Measurements from ENCODE around the gene ZNF70.
A peak's percentile ranks its signal among the peaks of the same experiment; 100 is the strongest.
"Not testable (repeated sequence)": the region's sequence is repeated elsewhere in the genome, so short reads cannot be mapped to it uniquely, and the experiment has no call there.

Gene ZNF70

DNA sequence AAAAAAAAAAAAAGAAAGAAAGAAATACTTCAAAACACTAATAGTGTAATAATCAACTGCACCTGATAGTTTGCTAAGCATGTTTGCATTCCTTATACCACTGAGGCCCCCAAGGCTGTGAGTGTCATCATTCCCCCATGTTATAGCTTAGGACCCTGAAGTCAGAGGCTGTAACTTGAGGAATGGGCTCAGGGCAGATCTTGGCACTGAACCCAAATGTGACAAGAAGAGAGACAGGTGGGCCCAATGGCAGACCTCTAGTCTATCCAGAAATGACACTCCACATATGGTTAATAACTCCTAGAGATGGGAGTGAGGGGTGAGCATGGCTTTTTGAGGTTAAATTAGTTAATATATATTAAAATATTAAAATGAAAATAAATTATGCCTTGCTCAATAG, 13.2 kb downstream of the ZNF70 start:
- no peaks in the 10 kb centered on the region for H3K9me3 ChIP-seq (ENCODE audit: control insufficient read depth, low read length)
- no peak overlapping the region for H3K4me3 ChIP-seq (ENCODE audit: low read length)
- no peaks in the 10 kb centered on the region for H3K27me3 ChIP-seq (replicated peaks; ENCODE audit: control insufficient read depth, insufficient read depth, low read length)
- peaks cover 7% of the 10 kb centered on the region for H3K4me1 ChIP-seq (ENCODE audit: control insufficient read depth, insufficient read depth, low read length)
- no peak for DNase-seq (ENCODE audit: low read depth)
- H3K9ac ChIP-seq (ENCODE audit: low read length): no peak overlapping the region
- H3K36me3 ChIP-seq (ENCODE audit: control insufficient read depth, insufficient read depth, low read length, severe bottlenecking): no peaks in the 10 kb centered on the region

- H3K27me3 ChIP-seq (replicated peaks; ENCODE audit: control insufficient read depth, insufficient read depth, low read length); H3K9ac ChIP-seq (ENCODE audit: low read length); H3K36me3 ChIP-seq (ENCODE audit: control insufficient read depth, insufficient read depth, low read length, severe bottlenecking); H3K9me3 ChIP-seq (ENCODE audit: control insufficient read depth, low read length); DNase-seq (ENCODE audit: low read depth); H3K4me3 ChIP-seq (ENCODE audit: low read length); H3K4me1 ChIP-seq (ENCODE audit: control insufficient read depth, insufficient read depth, low read length): not testable (repeated sequence)
These were observed 22.8 kb downstream of the ZNF70 start for GRCh38 chr22:23728108-23728507.

GRCh38 chr22:23722724-23723123, 28.2 kb downstream of the ZNF70 start:
- Histone ChIP-seq H3K9ac (ENCODE audit: low read length) (no peak overlapping the region), H3K4me1 (ENCODE audit: control insufficient read depth, insufficient read depth, low read length) (no peaks in the 10 kb centered on the region), H3K36me3 (ENCODE audit: control insufficient read depth, insufficient read depth, low read length, severe bottlenecking) (no peaks in the 10 kb centered on the region), H3K27me3 (replicated peaks; ENCODE audit: control insufficient read depth, insufficient read depth, low read length) (no peaks in the 10 kb centered on the region), H3K4me3 (ENCODE audit: low read length) (no peak overlapping the region), H3K9me3 (ENCODE audit: control insufficient read depth, low read length) (no peaks in the 10 kb centered on the region)
- no peak for DNase-seq (ENCODE audit: low read depth)

DNA sequence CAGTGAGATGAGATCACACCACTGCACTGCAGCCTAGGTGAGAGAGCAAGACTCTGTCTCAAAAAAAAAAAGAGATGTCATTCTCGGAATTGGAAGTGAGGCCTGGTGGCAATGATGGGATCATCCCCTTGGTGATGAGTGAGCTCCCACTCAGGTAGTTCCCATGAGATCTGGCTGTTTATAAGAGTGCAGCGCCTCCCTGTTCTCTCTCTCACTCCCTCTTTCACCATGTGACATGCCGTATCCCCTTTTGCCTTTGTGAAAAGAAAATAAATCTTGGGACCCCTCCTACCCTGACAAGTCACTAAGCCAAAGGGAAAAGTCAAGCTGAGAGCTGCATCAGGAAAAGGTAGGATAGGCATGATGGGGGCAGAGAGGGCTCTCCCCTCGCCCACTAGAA, 28.8 kb downstream of the ZNF70 start:
- Histone ChIP-seq H3K27me3 (replicated peaks; ENCODE audit: control insufficient read depth, insufficient read depth, low read length) (no peaks in the 10 kb centered on the region), H3K4me1 (ENCODE audit: control insufficient read depth, insufficient read depth, low read length) (no peaks in the 10 kb centered on the region), H3K9ac (ENCODE audit: low read length) (no peak overlapping the region), H3K4me3 (ENCODE audit: low read length) (no peak overlapping the region), H3K9me3 (ENCODE audit: control insufficient read depth, low read length) (no peaks in the 10 kb centered on the region), H3K36me3 (ENCODE audit: control insufficient read depth, insufficient read depth, low read length, severe bottlenecking) (no peaks in the 10 kb centered on the region)
- DNase-seq (ENCODE audit: low read depth): no peak

- DNase-seq (ENCODE audit: low read depth): no peak
- Histone ChIP-seq H3K36me3 (ENCODE audit: control insufficient read depth, insufficient read depth, low read length, severe bottlenecking) (no peaks in the 10 kb centered on the region), H3K27me3 (replicated peaks; ENCODE audit: control insufficient read depth, insufficient read depth, low read length) (no peaks in the 10 kb centered on the region), H3K9ac (ENCODE audit: low read length) (no peak overlapping the region), H3K4me3 (ENCODE audit: low read length) (no peak overlapping the region), H3K4me1 (ENCODE audit: control insufficient read depth, insufficient read depth, low read length) (peaks cover 6% of the 10 kb centered on the region), H3K9me3 (ENCODE audit: control insufficient read depth, low read length) (no peaks in the 10 kb centered on the region)
These were observed 30.1 kb downstream of the ZNF70 start for GRCh38 chr22:23720855-23721254.

DNA sequence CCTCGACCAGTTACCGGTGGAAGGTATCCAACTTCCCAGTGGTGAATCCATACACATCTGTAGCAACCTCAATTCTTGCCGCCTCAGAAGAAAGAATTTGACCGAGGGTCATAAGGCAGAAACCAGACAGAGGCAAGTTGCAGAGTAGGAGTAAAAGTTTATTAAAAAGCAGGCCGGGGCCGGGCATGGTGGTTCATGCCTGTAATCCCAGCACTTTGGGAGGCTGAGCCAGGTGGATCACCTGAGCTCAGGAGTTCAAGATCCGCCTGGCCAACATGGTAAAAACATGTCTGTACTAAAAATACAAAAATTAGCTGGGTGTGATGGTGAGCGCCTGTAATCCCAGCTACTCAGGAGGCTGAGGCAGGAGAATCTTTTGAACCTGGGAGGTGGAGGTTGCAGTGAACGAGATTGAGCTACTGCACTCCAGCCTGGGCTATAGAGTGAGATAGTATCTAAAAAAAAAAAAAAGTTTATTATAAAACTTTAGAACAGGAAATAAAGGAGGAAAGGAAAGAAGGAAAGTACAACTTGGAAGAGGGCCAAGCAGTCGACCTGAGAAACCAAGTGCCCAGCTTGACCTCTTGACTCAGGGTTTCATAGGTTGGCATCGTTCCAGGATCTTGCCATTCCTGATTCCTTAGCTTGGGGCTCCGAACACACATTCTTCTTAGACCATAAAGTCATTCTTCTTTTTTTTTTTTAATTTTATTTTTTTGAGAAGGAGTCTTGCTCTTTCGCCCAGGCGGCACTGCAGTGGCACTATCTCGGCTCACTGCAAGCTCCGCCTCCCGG, 32.3 kb downstream of the ZNF70 start:
- peaks cover 10% of the 10 kb centered on the region for H3K36me3 ChIP-seq (ENCODE audit: control insufficient read depth, insufficient read depth, low read length, severe bottlenecking)
- H3K9ac ChIP-seq (ENCODE audit: low read length): no peak overlapping the region
- H3K9me3 ChIP-seq (ENCODE audit: control insufficient read depth, low read length): no peaks in the 10 kb centered on the region
- DNase-seq (ENCODE audit: low read depth): no peak
- no peaks in the 10 kb centered on the region for H3K27me3 ChIP-seq (replicated peaks; ENCODE audit: control insufficient read depth, insufficient read depth, low read length)
- H3K4me3 ChIP-seq (ENCODE audit: low read length): no peak overlapping the region
- peaks cover 6% of the 10 kb centered on the region for H3K4me1 ChIP-seq (ENCODE audit: control insufficient read depth, insufficient read depth, low read length)

- peaks cover 6% of the 10 kb centered on the region for H3K4me1 ChIP-seq (ENCODE audit: control insufficient read depth, insufficient read depth, low read length)
- peaks cover 17% of the 10 kb centered on the region for H3K36me3 ChIP-seq (ENCODE audit: control insufficient read depth, insufficient read depth, low read length, severe bottlenecking)
- peak; percentile 93 for DNase-seq (ENCODE audit: low read depth)
- H3K9ac ChIP-seq (ENCODE audit: low read length): peak overlapping the region; percentile 92
- no peaks in the 10 kb centered on the region for H3K27me3 ChIP-seq (replicated peaks; ENCODE audit: control insufficient read depth, insufficient read depth, low read length)
- peak overlapping the region; percentile 92 for H3K4me3 ChIP-seq (ENCODE audit: low read length)
- H3K9me3 ChIP-seq (ENCODE audit: control insufficient read depth, low read length): no peaks in the 10 kb centered on the region
These were observed 33.8 kb downstream of the ZNF70 start for GRCh38 chr22:23716811-23717801.

DNA sequence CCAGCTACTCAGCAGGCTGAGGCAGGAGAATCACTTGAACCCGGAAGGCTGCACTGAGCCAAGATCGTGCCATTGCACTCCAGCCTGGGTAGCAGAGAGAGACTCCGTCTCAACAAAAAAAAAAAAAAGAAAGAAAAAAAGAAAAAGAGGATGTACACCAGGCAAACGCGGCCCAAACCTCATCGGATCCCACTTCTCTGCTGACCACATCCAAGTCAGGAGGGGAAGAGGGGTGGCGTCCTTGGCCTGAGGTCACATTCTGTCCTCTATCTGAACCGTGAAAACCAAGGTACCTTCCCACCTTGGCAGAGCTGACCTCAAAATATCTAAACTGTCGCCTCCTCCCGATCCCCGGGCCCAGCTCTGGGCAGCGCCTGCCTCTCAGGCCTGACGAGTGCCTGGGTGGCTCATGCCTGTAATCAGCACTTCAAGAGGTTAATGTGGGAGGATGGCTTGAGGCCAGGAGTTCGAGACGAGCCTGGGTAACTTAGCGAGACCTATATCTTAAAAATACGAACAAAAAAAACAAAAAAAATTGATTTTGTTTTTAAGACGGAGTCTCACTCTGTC, 35.0 kb downstream of the ZNF70 start:
- Histone ChIP-seq H3K9me3 (ENCODE audit: control insufficient read depth, low read length) (no peaks in the 10 kb centered on the region), H3K4me3 (ENCODE audit: low read length) (peak overlapping the region; percentile 92), H3K9ac (ENCODE audit: low read length) (peak overlapping the region; percentile 92), H3K27me3 (replicated peaks; ENCODE audit: control insufficient read depth, insufficient read depth, low read length) (no peaks in the 10 kb centered on the region), H3K4me1 (ENCODE audit: control insufficient read depth, insufficient read depth, low read length) (peaks cover 6% of the 10 kb centered on the region), H3K36me3 (ENCODE audit: control insufficient read depth, insufficient read depth, low read length, severe bottlenecking) (peaks cover 26% of the 10 kb centered on the region)
- no peak for DNase-seq (ENCODE audit: low read depth)

GRCh38 chr22:23714596-23715578, 36.0 kb downstream of the ZNF70 start:
- H3K9ac ChIP-seq (ENCODE audit: low read length): no peak overlapping the region
- peaks cover 35% of the 10 kb centered on the region for H3K36me3 ChIP-seq (ENCODE audit: control insufficient read depth, insufficient read depth, low read length, severe bottlenecking)
- DNase-seq (ENCODE audit: low read depth): no peak
- no peak overlapping the region for H3K4me3 ChIP-seq (ENCODE audit: low read length)
- no peaks in the 10 kb centered on the region for H3K9me3 ChIP-seq (ENCODE audit: control insufficient read depth, low read length)
- H3K4me1 ChIP-seq (ENCODE audit: control insufficient read depth, insufficient read depth, low read length): peaks cover 6% of the 10 kb centered on the region
- no peaks in the 10 kb centered on the region for H3K27me3 ChIP-seq (replicated peaks; ENCODE audit: control insufficient read depth, insufficient read depth, low read length)

- Histone ChIP-seq H3K36me3 (ENCODE audit: control insufficient read depth, insufficient read depth, low read length, severe bottlenecking) (peaks cover 44% of the 10 kb centered on the region), H3K27me3 (replicated peaks; ENCODE audit: control insufficient read depth, insufficient read depth, low read length) (no peaks in the 10 kb centered on the region), H3K9ac (ENCODE audit: low read length) (no peak overlapping the region)
These were observed 37.0 kb downstream of the ZNF70 start for GRCh38 chr22:23713696-23714595.

More at GRCh38 chr22:23713696-23714595, 37.0 kb downstream of the ZNF70 start:
- no peak for DNase-seq (ENCODE audit: low read depth)
- peaks cover 6% of the 10 kb centered on the region for H3K4me1 ChIP-seq (ENCODE audit: control insufficient read depth, insufficient read depth, low read length)
- H3K4me3 ChIP-seq (ENCODE audit: low read length): no peak overlapping the region
- H3K9me3 ChIP-seq (ENCODE audit: control insufficient read depth, low read length): no peaks in the 10 kb centered on the region

All from adipocyte (in vitro differentiated cells).